ENCODE measurements around the gene CACNA1G. TPM values are rescaled to one million over a fixed set of nuclear protein-coding genes. Genes with fewer than 3 reads are reported as not detected.

The CACNA1G gene
- total and polyA plus RNA-seq, 2 donors (not counting 3 experiments of a cell fraction or from before 2014, with no cell fraction given), result not detected

GRCh38 chr17:50594128-50594823 is 33.8 kb downstream of the CACNA1G start:
- no peak overlapping the region for H3K4me3 ChIP-seq (replicated peaks in 1 of 3; ENCODE audit: insufficient read depth in 1 of 3, low read depth in 1 of 3, low read length in 3 of 3)
- H2AFZ ChIP-seq (ENCODE audit: low read depth, low read length), result no peak overlapping the region
- ChIA-PET CTCF (interaction anchor here (1.0 to 1.5 kb wide), 2 partner anchors 8 to 31 kb away, joined by 4 read pairs; no protein-coding TSS in a partner anchor), POLR2A (no interaction called here)
- H3K9me1 ChIP-seq (replicated peaks; ENCODE audit: control insufficient read depth, extremely low read depth, insufficient read depth, low read length), result no peaks in the 10 kb centered on the region
- no peak for TF ChIP-seq EZH2 (IDR thresholded peaks at IDR 0.05; ENCODE audit: borderline replicate concordance, low read depth, low read length, severe bottlenecking)
- TF ChIP-seq, protein P1, sequence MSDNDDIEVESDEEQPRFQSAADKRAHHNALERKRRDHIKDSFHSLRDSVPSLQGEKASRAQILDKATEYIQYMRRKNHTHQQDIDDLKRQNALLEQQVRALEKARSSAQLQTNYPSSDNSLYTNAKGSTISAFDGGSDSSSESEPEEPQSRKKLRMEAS (IDR thresholded peaks at IDR 0.05; ENCODE audit: insufficient read depth, insufficient read length), result no peak
- no peak for TF ChIP-seq POLR2A (IDR thresholded peaks at IDR 0.05; ENCODE audit: low read depth, low read length)
- no peak for TF ChIP-seq POLR2AphosphoS5 (IDR thresholded peaks at IDR 0.05; ENCODE audit: insufficient read depth, low read depth, low read length)
- no peak for TF ChIP-seq GATA2 (IDR thresholded peaks at IDR 0.05; ENCODE audit: insufficient read depth, insufficient read length, low read depth, low read length)
- TF ChIP-seq FOS (IDR thresholded peaks at IDR 0.05; ENCODE audit: borderline replicate concordance, insufficient read depth, low read length), result no peak
- TF ChIP-seq, protein P2, sequence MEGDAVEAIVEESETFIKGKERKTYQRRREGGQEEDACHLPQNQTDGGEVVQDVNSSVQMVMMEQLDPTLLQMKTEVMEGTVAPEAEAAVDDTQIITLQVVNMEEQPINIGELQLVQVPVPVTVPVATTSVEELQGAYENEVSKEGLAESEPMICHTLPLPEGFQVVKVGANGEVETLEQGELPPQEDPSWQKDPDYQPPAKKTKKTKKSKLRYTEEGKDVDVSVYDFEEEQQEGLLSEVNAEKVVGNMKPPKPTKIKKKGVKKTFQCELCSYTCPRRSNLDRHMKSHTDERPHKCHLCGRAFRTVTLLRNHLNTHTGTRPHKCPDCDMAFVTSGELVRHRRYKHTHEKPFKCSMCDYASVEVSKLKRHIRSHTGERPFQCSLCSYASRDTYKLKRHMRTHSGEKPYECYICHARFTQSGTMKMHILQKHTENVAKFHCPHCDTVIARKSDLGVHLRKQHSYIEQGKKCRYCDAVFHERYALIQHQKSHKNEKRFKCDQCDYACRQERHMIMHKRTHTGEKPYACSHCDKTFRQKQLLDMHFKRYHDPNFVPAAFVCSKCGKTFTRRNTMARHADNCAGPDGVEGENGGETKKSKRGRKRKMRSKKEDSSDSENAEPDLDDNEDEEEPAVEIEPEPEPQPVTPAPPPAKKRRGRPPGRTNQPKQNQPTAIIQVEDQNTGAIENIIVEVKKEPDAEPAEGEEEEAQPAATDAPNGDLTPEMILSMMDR (IDR thresholded peaks at IDR 0.05; ENCODE audit: extremely low read depth in 1 of 2, insufficient read depth in 1 of 2, low read depth in 1 of 2, low read length in 2 of 2), result no peak
- TF ChIP-seq JUN (IDR thresholded peaks at IDR 0.05; ENCODE audit: borderline replicate concordance, insufficient read depth, insufficient read length, low read depth), result no peak
- TF ChIP-seq MYC (IDR thresholded peaks at IDR 0.05; ENCODE audit: low read depth, low read length), result no peak
- no peak overlapping the region for H3K27ac ChIP-seq (ENCODE audit: insufficient read depth, low read depth, low read length)
- H3K4me2 ChIP-seq (ENCODE audit: insufficient read depth, low read length), result no peak overlapping the region
- DNase-seq (ENCODE audit: low read depth, low spot score) (no peak), FAIRE-seq (no peak)
- H3K79me2 ChIP-seq (ENCODE audit: control insufficient read depth, insufficient read depth, low read length), result no peaks in the 10 kb centered on the region
- no peak overlapping the region for H3K9ac ChIP-seq (replicated peaks; ENCODE audit: extremely low read depth, insufficient read depth, low read length)
- H3K9me3 ChIP-seq (replicated peaks; ENCODE audit: control insufficient read depth, insufficient read depth, low read length), result no peaks in the 10 kb centered on the region
- dilution Hi-C loops (cut with MboI; ENCODE audit: extremely low pct_ligation_motif_present, low sequenced_read_pairs), result no loop called here
- no peaks in the 10 kb centered on the region for H3K4me1 ChIP-seq (ENCODE audit: control insufficient read depth, extremely low read depth, insufficient read depth, low read length)
- no peaks in the 10 kb centered on the region for H3K27me3 ChIP-seq (ENCODE audit: control insufficient read depth in 2 of 2, insufficient read depth in 2 of 2, low read length in 2 of 2)
- no peaks in the 10 kb centered on the region for H4K20me1 ChIP-seq (replicated peaks; ENCODE audit: control insufficient read depth, extremely low read depth, insufficient read depth, low read length)
- intact Hi-C loops (cut with micrococcal nuclease), result no loop called here
- no peaks in the 10 kb centered on the region for H3K36me3 ChIP-seq (ENCODE audit: control insufficient read depth in 2 of 2, extremely low read depth in 1 of 2, insufficient read depth in 2 of 2, low read length in 2 of 2)
- no TSS peak for BruUV-seq (replicated peaks)

All from endothelial cell of umbilical vein (primary cell).